KMS-11 (cell line): ENCODE results near the gene NDUFAF3.
A peak's percentile ranks its signal among the peaks of the same experiment; 100 is the strongest.

Experiments
- H2AFZ ChIP-seq: fragments of 200-600 bp; sonication (generic); 2 replicates; pipeline ENCODE4 v1.6.1; 2016; ENCODE audit warnings: antibody characterized with exemption, mixed run types, low read depth
- H3K27ac ChIP-seq: fragments of 200-600 bp; sonication (generic); 2 replicates; pipeline ENCODE4 v1.6.1; 2016; ENCODE audit warnings: mild to moderate bottlenecking, mixed run types
- H3K27me3 ChIP-seq: fragments of 200-600 bp; sonication (generic); 2 replicates; pipeline ENCODE4 v1.6.1; 2017; ENCODE audit warnings: mild to moderate bottlenecking, low read depth, mixed run types, moderate library complexity; ENCODE audit not compliant: insufficient read depth
- H3K36me3 ChIP-seq: fragments of 200-600 bp; sonication (generic); 2 replicates; pipeline ENCODE4 v1.6.1; 2017; ENCODE audit warnings: mild to moderate bottlenecking, mixed run types; ENCODE audit not compliant: insufficient read depth
- H3K4me1 ChIP-seq: fragments of 200-600 bp; sonication (generic); 2 replicates; pipeline ENCODE4 v1.6.1; 2016; ENCODE audit warnings: mild to moderate bottlenecking, low read depth, mixed run types; ENCODE audit not compliant: poor library complexity, severe bottlenecking
- H3K4me2 ChIP-seq: fragments of 200-600 bp; sonication (generic); 2 replicates; pipeline ENCODE4 v1.7.0; 2016; ENCODE audit warnings: mild to moderate bottlenecking, mixed run types
- H3K4me3 ChIP-seq: fragments of 200-600 bp; sonication (generic); IDR thresholded peaks from 2 replicates; pipeline ENCODE4 v1.6.1; 2017; ENCODE audit warnings: low read depth, low read length, mixed read lengths; ENCODE audit not compliant: insufficient read depth
- H3K79me2 ChIP-seq: fragments of 200-600 bp; sonication (generic); 2 replicates; pipeline ENCODE4 v1.6.1; 2016; ENCODE audit warnings: low read depth, mixed run types; ENCODE audit not compliant: insufficient read depth
- H3K9ac ChIP-seq: fragments of 200-600 bp; sonication (generic); 2 replicates; pipeline ENCODE4 v1.6.1; 2016; ENCODE audit warnings: mild to moderate bottlenecking, mixed run types
- H4K20me1 ChIP-seq: fragments of 200-600 bp; sonication (generic); 2 replicates; pipeline ENCODE4 v1.6.1; 2016; ENCODE audit warnings: mild to moderate bottlenecking, mixed run types; ENCODE audit not compliant: insufficient read depth
- TF ChIP-seq, protein P1 (sequence below): fragments of 200-600 bp; sonication (generic); conservative IDR thresholded peaks from 2 replicates; pipeline ENCODE4 v1.6.1; 2017; ENCODE audit warnings: low read depth, mild to moderate bottlenecking, antibody characterized with exemption, low read length, moderate library complexity, mixed read lengths

NDUFAF3 gene

DNA sequence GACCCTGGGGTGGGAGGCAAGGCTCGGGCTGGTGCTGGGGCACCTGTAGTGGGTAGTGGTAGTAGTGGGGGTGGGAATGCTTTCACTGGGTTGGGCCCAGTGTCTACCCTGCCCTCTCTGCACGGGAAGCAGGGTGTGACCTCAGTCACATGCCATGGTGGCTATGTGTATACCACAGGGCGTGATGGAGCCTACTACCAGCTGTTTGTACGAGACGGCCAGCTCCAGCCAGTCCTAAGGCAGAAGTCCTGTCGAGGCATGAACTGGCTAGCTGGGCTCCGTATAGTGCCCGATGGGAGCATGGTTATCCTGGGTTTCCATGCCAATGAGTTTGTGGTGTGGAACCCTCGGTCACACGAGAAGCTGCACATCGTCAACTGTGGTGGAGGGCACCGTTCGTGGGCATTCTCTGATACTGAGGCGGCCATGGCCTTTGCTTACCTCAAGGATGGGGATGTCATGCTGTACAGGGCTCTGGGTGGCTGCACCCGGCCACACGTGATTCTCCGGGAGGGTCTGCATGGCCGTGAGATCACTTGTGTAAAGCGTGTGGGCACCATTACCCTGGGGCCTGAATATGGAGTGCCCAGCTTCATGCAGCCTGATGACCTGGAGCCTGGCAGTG is 8.7 kb upstream of the NDUFAF3 start:
- TF ChIP-seq, protein P1, sequence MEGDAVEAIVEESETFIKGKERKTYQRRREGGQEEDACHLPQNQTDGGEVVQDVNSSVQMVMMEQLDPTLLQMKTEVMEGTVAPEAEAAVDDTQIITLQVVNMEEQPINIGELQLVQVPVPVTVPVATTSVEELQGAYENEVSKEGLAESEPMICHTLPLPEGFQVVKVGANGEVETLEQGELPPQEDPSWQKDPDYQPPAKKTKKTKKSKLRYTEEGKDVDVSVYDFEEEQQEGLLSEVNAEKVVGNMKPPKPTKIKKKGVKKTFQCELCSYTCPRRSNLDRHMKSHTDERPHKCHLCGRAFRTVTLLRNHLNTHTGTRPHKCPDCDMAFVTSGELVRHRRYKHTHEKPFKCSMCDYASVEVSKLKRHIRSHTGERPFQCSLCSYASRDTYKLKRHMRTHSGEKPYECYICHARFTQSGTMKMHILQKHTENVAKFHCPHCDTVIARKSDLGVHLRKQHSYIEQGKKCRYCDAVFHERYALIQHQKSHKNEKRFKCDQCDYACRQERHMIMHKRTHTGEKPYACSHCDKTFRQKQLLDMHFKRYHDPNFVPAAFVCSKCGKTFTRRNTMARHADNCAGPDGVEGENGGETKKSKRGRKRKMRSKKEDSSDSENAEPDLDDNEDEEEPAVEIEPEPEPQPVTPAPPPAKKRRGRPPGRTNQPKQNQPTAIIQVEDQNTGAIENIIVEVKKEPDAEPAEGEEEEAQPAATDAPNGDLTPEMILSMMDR = no peak
- Histone ChIP-seq H3K36me3 (no peaks in the 10 kb centered on the region), H3K4me3 (no peak overlapping the region), H2AFZ (no peak overlapping the region), H3K27me3 (no peaks in the 10 kb centered on the region), H3K9ac (no peak overlapping the region), H3K4me1 (peaks cover 9% of the 10 kb centered on the region), H3K79me2 (peaks cover 14% of the 10 kb centered on the region), H3K27ac (no peak overlapping the region), H4K20me1 (no peaks in the 10 kb centered on the region), H3K4me2 (no peak overlapping the region)

DNA sequence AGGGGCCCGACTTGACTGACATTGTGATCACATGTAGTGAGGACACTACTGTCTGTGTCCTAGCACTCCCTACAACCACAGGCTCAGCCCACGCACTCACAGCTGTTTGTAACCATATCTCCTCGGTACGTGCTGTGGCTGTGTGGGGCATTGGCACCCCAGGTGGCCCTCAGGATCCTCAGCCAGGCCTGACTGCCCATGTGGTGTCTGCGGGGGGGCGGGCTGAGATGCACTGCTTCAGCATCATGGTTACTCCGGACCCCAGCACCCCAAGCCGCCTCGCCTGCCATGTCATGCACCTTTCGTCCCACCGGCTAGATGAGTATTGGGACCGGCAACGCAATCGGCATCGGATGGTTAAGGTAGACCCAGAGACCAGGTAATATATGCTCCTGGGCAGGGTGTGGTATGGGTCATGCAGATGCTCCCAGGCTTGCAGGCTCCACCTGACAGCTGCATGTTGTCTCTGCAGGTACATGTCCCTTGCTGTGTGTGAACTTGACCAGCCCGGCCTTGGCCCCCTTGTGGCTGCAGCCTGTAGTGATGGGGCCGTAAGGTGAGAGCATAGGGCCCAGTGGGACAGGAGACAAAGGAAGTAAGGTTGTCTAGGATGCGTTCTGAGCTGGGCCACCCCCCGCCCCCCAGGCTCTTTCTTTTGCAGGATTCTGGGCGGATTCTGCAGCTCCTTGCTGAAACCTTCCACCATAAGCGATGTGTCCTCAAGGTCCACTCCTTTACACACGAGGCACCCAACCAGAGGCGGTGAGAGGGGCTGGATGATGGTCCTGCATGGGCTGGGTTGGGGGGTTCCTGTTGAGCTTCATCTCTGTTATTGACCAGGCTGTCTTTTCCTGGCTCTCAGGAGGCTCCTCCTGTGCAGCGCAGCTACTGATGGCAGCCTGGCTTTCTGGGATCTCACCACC is 7.9 kb upstream of the NDUFAF3 start:
- no peaks in the 10 kb centered on the region for H4K20me1 ChIP-seq
- no peaks in the 10 kb centered on the region for H3K36me3 ChIP-seq
- peaks cover 6% of the 10 kb centered on the region for H3K4me1 ChIP-seq

GRCh38 chr3:49015072-49015471 is 6.8 kb upstream of the NDUFAF3 start:
- Histone ChIP-seq H3K9ac (no peak overlapping the region), H3K4me1 (peaks cover 13% of the 10 kb centered on the region), H3K27me3 (no peaks in the 10 kb centered on the region), H3K4me2 (no peak overlapping the region), H4K20me1 (no peaks in the 10 kb centered on the region), H3K36me3 (no peaks in the 10 kb centered on the region), H3K4me3 (no peak overlapping the region), H3K27ac (no peak overlapping the region), H3K79me2 (peaks cover 8% of the 10 kb centered on the region; the same call in 1 of the 2 replicates), H2AFZ (no peak overlapping the region)
- TF ChIP-seq, protein P1 = no peak

More for the DNA sequence above, 7.9 kb upstream of the NDUFAF3 start:
- Histone ChIP-seq H2AFZ (no peak overlapping the region), H3K9ac (no peak overlapping the region), H3K4me3 (no peak overlapping the region), H3K4me2 (no peak overlapping the region), H3K27me3 (no peaks in the 10 kb centered on the region), H3K79me2 (peaks cover 6% of the 10 kb centered on the region; the same call in 1 of the 2 replicates), H3K27ac (no peak overlapping the region)
- TF ChIP-seq, protein P1 = peak; percentile 54

GRCh38 chr3:49015765-49016164 is 6.2 kb upstream of the NDUFAF3 start:
- Histone ChIP-seq H3K9ac (no peak overlapping the region), H3K4me1 (peaks cover 13% of the 10 kb centered on the region), H4K20me1 (no peaks in the 10 kb centered on the region), H3K4me3 (no peak overlapping the region), H3K4me2 (no peak overlapping the region), H3K79me2 (peaks cover 8% of the 10 kb centered on the region; the same call in 1 of the 2 replicates), H3K36me3 (no peaks in the 10 kb centered on the region), H3K27me3 (no peaks in the 10 kb centered on the region), H2AFZ (no peak overlapping the region), H3K27ac (no peak overlapping the region)
- TF ChIP-seq, protein P1 = no peak
